Mesothelial cell of epicardium (in vitro differentiated cells): ENCODE data around the gene VPS33B. TPM values are rescaled to one million over a fixed set of nuclear protein-coding genes. Genes with fewer than 3 reads are reported as not detected.

Experiments used
- DNase-seq, 2 experiments: peaks; one replicate each; pipeline ENCODE4 v3.0.0; 2021; ENCODE audit warnings: low spot score in 2 of 2; ENCODE audit not compliant: unreplicated experiment in 2 of 2
- H3K27ac Mint-ChIP-seq: 2 replicates; pipeline ENCODE4 v1.8.0; 2021; ENCODE audit warnings: mixed read lengths
- H3K27me3 Mint-ChIP-seq: 2 replicates; pipeline ENCODE4 v1.8.0; 2021; ENCODE audit warnings: low read depth, mixed read lengths
- H3K36me3 Mint-ChIP-seq: 2 replicates; pipeline ENCODE4 v1.8.0; 2021; ENCODE audit warnings: mixed read lengths
- H3K4me1 Mint-ChIP-seq: 2 replicates; pipeline ENCODE4 v1.8.0; 2021; ENCODE audit warnings: mixed read lengths
- H3K4me3 Mint-ChIP-seq: 2 replicates; pipeline ENCODE4 v1.8.0; 2021; ENCODE audit warnings: mild to moderate bottlenecking, moderate library complexity, mixed read lengths
- H3K9me3 Mint-ChIP-seq: 2 replicates; pipeline ENCODE4 v1.8.0; 2021; ENCODE audit warnings: mixed read lengths
- total RNA-seq: library from RNA; stranded (reverse); gene quantifications from 3 replicates; pipeline ENCODE4 v1.2.1, GENCODE V29; 2021
- TF ChIP-seq, protein P1 (sequence below): fragments of 200-600 bp; sonication (generic); IDR thresholded peaks from one replicate; pipeline ENCODE4 v1.5.0; 2021; ENCODE audit warnings: antibody characterized with exemption; ENCODE audit not compliant: unreplicated experiment

The VPS33B gene
- total RNA-seq, 1 donor from 2014 or later = 25.2 TPM

DNA sequence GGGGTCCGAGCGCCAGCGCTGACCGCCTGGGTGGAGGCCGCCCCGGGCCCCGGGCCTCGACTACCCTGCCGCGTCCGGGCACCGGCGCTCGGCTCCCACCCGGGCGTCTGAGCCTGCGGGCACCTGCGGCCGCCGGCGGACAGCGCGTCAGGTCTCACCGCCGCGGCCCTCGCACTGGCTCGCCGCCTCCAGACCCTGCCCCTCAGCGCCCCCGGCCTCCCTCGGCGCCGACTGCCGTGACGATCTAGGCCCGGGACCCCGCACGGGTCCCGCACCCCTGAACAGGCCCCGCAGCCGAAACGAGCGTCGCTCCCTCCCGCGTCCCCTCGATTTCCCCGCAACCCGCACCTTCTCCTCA, 28.4 kb downstream of the VPS33B start:
- TF ChIP-seq, protein P1, sequence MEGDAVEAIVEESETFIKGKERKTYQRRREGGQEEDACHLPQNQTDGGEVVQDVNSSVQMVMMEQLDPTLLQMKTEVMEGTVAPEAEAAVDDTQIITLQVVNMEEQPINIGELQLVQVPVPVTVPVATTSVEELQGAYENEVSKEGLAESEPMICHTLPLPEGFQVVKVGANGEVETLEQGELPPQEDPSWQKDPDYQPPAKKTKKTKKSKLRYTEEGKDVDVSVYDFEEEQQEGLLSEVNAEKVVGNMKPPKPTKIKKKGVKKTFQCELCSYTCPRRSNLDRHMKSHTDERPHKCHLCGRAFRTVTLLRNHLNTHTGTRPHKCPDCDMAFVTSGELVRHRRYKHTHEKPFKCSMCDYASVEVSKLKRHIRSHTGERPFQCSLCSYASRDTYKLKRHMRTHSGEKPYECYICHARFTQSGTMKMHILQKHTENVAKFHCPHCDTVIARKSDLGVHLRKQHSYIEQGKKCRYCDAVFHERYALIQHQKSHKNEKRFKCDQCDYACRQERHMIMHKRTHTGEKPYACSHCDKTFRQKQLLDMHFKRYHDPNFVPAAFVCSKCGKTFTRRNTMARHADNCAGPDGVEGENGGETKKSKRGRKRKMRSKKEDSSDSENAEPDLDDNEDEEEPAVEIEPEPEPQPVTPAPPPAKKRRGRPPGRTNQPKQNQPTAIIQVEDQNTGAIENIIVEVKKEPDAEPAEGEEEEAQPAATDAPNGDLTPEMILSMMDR = no peak
- Mint-ChIP-seq H3K4me1 (peaks cover 17% of the 10 kb centered on the region), H3K27me3 (no peaks in the 10 kb centered on the region), H3K9me3 (no peaks in the 10 kb centered on the region), H3K36me3 (peaks cover 13% of the 10 kb centered on the region), H3K4me3 (peak overlapping the region; percentile 100), H3K27ac (peak overlapping the region; percentile 100)
- DNase-seq = peak in 1 of 2 experiments; percentile 23

DNA sequence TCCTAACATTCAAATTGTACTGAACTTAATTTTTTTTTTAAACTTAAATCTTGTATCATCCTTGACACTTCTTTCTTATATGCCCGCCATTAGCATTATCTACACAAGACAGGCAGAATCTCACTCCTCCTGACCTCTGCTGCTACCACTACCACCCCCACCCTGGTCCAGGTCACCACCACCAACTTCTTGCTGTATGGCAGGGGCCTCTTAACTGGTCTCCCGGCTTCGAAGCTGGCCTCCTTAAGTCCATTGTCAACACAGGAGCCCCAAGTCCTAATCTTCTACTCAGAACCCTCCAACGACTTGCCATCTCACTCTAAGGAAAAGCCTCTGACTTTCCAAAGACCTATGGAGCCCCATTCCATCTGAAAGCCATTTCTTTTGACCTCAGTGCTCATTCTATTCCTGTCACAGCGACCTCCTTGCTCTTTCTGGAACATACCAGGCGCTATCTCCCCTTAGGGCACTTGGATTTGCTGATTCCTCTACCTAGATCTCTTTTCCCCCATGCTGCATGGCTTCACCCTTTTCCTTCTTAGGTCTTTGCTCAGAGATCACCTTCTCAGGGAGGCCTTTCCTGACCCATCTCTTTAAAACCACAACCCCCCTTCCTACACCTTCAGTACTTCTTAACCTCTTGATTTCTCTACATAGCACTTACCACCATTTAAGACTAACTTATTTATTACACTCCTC, 30.7 kb downstream of the VPS33B start:
- Mint-ChIP-seq H3K4me1 (peaks cover 35% of the 10 kb centered on the region), H3K36me3 (peaks cover 2% of the 10 kb centered on the region), H3K4me3 (no peak overlapping the region), H3K9me3 (no peaks in the 10 kb centered on the region), H3K27ac (peak overlapping the region; percentile 72), H3K27me3 (no peaks in the 10 kb centered on the region)
- no peak for DNase-seq
- TF ChIP-seq, protein P1 = no peak

DNA sequence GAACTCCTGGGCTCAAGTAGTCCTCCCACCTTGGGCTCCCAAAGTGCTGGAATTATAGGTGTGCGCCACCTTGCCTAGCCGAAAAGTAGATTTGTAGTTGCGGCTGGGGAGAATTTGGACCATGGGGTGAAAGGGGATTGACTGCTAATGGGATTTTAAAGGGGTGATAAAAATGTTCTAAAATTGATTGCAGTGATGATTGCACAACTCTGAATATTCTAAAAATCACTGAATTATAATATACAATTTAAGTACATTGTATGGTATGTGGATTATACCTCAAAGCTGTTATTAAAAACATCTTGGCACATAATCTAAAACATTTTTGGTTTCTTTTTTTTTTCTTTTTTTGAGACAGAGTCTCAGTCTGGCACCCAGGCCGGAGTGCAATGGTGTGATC, 31.9 kb downstream of the VPS33B start:
- peaks cover 2% of the 10 kb centered on the region for H3K36me3 Mint-ChIP-seq
- DNase-seq = no peak
- no peak overlapping the region for H3K27ac Mint-ChIP-seq
- H3K27me3 Mint-ChIP-seq = no peaks in the 10 kb centered on the region
- peaks cover 39% of the 10 kb centered on the region for H3K4me1 Mint-ChIP-seq
- no peaks in the 10 kb centered on the region for H3K9me3 Mint-ChIP-seq
- no peak overlapping the region for H3K4me3 Mint-ChIP-seq
- TF ChIP-seq, protein P1 = no peak

DNA sequence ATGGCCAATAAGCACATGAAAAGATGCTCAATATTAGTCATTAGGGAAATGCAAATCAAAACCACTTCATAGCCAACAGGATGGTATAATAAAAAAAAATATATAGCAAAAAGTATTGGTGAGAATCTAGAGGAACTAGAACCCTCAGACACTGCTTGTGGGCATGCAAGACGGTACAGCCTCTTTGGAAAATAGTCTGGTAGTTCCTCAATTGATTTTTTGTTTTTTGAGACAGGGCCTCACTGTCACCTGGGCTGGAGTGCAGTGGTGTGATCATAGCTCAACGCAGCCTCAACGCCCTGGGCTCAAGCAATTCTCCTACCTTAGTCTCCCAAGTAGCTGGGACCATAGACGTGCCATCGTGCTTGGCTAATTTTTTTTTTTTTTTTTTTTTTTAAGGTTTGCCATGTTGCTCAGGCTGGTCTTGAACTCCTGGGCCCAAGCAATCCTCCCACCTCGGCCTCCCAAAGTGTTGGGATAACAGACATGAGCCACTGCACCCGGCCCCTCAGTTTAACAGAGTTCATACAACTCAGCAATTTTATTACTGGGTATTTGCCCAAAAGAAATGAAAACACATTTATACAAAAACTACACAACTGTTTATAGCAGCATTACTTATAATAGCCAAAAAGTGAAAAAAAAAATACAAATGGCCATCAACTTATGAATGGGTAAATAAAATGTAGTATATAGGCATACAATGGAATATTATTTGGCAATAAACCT, 33.2 kb downstream of the VPS33B start:
- Mint-ChIP-seq H3K9me3 (no peaks in the 10 kb centered on the region), H3K27me3 (no peaks in the 10 kb centered on the region), H3K4me3 (no peak overlapping the region), H3K27ac (no peak overlapping the region), H3K4me1 (peaks cover 35% of the 10 kb centered on the region), H3K36me3 (peaks cover 6% of the 10 kb centered on the region)
- TF ChIP-seq, protein P1 = no peak
- DNase-seq = no peak

DNA sequence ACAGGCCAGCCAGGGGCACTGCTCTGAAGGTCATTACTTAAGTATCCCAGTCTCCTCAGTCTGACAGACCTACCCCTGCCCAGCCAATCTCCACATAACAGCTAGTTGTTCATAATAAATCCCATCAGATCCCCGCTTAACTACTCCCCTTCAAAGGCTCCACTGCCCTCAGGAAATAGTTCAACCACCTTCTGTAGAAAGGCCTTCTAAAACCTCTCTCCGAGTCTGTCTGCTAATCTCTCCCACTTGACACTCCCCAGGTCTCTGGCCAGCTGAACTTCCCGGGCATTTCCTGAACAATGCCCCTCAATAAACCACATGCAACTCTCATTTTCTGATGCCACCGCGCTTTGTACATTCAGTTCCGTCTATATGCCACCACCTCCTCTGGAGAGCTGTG, 34.1 kb downstream of the VPS33B start:
- Mint-ChIP-seq H3K27ac (peak overlapping the region; percentile 72), H3K9me3 (no peaks in the 10 kb centered on the region), H3K36me3 (peaks cover 10% of the 10 kb centered on the region), H3K4me1 (peaks cover 32% of the 10 kb centered on the region), H3K4me3 (no peak overlapping the region), H3K27me3 (no peaks in the 10 kb centered on the region)
- TF ChIP-seq, protein P1 = no peak
- no peak for DNase-seq
